IPS-18c (cell line): Measurements from ENCODE around the gene FZD10.

Experiments used
- H3K4me3 ChIP-seq: 2 replicates; pipeline ENCODE4 v1.7.0; 2013; ENCODE audit warnings: low read depth, mild to moderate bottlenecking, low read length, moderate library complexity; ENCODE audit not compliant: insufficient read depth
- H3K9me3 ChIP-seq: one replicate; pipeline ENCODE4 v1.6.1; 2013; ENCODE audit warnings: mild to moderate bottlenecking, low read length, moderate library complexity; ENCODE audit not compliant: control insufficient read depth, insufficient read depth

FZD10 gene

DNA sequence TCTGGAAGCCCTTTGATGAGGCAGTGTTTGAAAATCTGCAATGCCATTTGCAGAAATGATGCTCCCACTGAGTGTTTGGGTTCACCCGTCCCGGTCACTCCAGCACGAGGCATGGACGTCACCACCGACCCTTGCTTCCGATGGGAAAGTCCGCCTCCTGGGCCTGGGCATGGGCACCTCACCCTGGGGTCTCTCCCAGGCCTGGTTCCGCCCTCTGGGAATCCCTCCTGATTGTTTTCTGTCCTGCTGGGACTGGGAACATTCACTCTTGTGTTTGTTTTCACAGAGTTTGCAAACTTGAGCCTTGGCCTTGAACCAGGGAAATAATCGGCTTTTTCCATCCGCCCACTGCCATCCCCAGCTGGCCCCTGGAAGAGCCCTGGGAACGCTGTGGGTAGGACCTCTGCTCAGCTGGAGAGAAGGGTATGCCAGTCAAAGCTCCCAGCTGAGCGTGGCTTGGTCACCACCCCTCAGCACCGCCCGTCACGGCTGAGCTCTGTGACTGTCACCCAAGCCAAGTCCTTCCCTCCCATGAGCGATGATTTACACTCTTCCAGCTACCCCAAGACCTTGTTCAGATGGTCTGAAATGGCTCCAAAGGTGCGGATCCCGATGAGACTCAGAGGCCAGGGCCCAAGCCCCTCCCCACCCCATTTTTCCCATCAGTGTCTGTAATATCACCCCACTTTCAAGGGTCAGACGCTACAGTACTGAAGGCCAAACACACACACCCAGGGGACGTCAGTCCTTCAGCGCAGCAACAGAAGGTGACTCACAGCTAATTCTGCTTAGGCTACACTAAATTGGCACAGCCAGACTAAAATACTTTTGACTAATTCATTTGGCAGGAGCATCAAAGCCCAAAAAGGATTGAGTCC lies 34.1 kb upstream of the FZD10 start:
- H3K4me3 ChIP-seq: no peak overlapping the region

GRCh38 chr12:130128790-130129735 lies 33.2 kb upstream of the FZD10 start:
- no peak overlapping the region for H3K4me3 ChIP-seq

More for the DNA sequence above, 34.1 kb upstream of the FZD10 start:
- no peaks in the 10 kb centered on the region for H3K9me3 ChIP-seq

DNA sequence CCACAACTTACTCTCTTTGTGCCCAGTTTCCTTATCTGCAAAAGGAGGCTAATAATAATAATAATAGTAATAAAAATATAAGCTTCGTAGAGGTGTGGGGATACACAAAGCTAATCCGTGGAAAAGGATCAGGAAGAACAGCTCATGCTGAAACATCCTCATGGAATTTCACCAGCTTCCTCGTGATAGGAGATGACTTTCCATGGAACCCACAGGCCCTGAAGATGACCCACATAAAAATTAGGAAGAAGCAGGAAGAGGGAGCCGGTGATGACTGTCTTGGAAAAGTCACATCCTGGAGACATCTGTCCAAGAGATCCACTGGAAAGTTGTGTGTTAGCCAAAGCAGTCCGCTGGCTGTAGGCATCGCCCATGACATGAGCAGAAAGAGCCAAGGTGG lies 31.9 kb upstream of the FZD10 start:
- no peaks in the 10 kb centered on the region for H3K9me3 ChIP-seq

More at GRCh38 chr12:130128790-130129735, 33.2 kb upstream of the FZD10 start:
- H3K9me3 ChIP-seq: no peaks in the 10 kb centered on the region

DNA sequence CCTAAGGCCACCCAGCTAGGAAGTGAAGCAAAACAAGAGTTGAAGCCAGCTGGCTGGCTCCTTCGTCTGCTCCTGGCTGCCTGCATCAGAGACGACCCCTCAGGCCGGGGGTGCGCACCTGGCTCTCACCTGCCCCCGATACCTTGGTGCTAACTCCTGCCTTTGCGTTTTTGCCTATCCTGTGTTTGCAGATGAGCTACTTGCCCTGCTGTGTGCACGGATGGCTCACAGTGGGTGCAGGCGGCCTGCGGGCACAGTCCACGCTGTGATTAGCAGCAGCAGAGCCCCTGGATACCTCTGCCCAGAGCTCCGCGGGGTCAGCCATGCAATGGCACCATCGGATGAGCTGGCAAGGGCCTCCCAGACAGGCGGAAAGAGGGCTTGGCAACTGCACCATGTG lies 31.2 kb upstream of the FZD10 start:
- Histone ChIP-seq H3K9me3 (no peaks in the 10 kb centered on the region), H3K4me3 (no peak overlapping the region)

More for the DNA sequence above, 31.9 kb upstream of the FZD10 start:
- no peak overlapping the region for H3K4me3 ChIP-seq

- H3K9me3 ChIP-seq: no peaks in the 10 kb centered on the region
- H3K4me3 ChIP-seq: no peak overlapping the region
Observed at GRCh38 chr12:130131801-130132200, 30.5 kb upstream of the FZD10 start.

DNA sequence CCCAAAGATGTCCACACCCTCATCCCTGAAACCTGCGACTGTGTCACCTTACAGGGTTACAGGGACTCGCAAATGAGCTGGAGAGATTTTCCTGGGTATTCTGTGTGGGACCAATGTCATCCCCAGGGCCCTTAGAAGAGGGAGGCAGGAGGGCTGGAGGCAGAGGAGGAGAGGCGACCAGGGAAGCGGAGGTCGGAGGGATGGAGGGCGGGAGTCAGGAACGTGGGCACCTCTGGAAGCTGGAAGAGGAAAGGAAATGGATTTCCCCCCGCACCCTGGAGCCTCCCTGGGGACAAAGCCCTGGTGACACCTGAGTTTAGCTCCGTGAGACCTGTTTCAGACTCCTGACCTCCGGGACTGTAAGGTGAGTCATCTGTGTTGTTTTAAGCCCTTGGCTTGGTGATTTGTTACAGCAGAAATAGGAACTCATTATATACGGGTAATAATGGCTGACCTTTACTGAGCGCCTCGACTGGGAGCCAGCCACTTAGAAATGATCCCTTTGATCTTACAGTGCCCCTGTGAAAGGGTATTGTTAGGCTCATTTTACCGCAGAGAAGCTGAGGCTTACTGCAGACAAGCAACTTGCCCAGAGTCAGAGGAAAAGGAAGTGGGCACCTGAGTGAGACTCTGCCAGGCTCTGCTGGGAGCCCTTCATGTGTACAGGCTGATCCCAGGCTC lies 29.3 kb upstream of the FZD10 start:
- H3K9me3 ChIP-seq: no peaks in the 10 kb centered on the region
- H3K4me3 ChIP-seq: no peak overlapping the region

GRCh38 chr12:130133851-130134562 lies 28.3 kb upstream of the FZD10 start:
- H3K9me3 ChIP-seq: no peaks in the 10 kb centered on the region
- H3K4me3 ChIP-seq: no peak overlapping the region

DNA sequence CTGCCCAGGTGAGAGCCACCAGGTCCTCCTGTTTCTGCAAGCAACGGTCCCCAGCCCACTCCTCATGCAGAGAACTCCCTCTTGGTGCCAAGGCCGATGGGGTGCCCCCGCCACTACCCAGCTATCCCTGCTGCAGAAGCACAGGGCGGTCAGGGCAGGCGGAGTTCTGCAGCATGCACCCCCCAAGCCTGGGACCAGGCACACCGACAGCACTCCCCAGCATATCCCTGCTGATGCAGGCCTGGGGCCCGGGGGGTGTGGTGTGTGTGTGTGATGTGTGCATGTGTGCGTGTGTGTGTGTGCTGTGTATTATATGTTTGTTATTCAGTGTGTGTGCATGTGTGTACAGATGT lies 27.7 kb upstream of the FZD10 start:
- no peaks in the 10 kb centered on the region for H3K9me3 ChIP-seq
- H3K4me3 ChIP-seq: no peak overlapping the region

DNA sequence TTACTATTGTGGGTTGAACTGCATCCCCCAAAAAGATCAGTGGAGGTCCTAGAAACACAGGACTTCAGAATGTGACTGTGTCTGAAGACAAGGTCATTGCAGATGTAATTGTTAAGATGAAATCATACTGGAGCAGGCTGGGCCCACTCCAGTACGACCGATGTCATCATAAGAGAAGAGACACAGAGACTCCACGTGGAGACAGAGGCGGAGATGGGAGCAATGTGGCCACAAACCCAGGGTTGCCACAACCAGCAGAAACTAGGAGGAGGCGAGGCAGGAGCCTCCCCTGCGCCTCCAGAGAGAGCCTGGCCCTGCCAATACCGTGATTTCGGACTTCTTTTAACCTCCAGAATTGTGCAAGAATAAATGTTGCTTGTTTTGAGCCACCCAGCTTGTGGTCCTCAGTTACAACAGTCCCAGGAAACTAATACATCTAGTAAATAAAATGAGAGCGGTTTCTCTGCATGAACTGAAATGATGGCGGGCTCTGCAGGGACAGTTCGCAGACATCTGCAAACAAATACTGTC lies 25.7 kb upstream of the FZD10 start:
- H3K9me3 ChIP-seq: no peaks in the 10 kb centered on the region
- no peak overlapping the region for H3K4me3 ChIP-seq

- Histone ChIP-seq H3K9me3 (no peaks in the 10 kb centered on the region), H3K4me3 (no peak overlapping the region)
Observed at GRCh38 chr12:130137040-130138018, 24.9 kb upstream of the FZD10 start.

DNA sequence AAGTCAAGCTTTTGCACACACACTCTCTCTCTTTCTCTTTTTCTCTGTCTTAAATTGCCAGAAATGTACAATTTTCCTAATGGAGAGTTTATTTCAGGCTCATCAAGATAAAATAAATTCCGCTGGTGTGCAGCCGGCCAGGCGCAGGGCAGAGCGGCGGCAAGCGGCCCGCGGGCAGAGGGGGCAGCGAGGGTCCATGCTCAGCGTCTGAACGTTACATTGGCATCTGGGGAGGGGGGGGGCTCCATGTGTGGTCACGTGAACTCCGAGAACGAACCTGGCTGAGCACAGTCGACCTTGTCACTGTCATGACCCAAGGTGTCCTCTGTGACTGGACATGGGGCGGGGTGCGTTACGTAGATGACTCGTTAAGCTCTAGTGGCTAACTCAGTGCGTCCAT lies 23.8 kb upstream of the FZD10 start:
- Histone ChIP-seq H3K9me3 (no peaks in the 10 kb centered on the region), H3K4me3 (no peak overlapping the region)

DNA sequence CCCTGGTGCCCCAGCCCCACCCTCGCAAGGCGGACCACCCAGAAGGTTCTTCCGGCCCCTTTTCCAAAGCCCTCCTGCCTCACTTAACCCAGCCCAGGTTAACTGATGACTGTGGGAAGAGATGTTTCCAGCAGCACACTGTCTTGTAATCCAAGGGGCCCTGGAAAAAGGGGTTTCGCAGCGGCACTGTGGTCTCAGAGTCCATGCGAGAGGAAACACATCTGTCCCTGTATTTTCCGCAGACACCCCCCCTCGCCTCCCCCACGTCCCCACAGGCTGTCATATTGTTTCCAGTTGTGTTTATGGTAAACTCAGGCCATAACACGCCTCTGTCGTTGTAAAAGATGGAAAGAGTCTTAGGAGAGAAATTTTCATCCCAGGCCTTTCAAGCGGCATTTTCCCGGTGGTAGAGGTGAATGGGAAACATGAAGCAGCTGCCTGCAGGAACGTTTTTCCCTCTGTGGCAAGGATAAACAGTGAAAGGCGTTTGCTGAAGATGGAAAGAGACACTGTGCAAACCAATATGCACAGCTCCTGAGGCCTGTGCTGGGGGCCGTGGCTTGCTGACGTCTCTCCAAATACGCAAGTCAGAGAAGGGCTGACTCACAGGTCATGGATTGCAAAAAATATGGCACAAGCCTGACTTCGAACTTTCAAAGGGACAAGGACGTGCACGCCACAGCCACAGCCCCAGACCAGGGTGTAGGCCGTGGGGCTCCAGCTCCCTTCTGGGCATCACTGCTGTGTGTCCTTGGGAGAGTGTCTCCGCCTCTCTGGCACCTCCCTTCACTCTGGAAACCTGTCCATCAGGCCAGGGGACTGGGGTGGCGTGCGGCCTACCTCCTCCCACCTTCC lies 22.5 kb upstream of the FZD10 start:
- Histone ChIP-seq H3K9me3 (no peaks in the 10 kb centered on the region), H3K4me3 (no peak overlapping the region)

GRCh38 chr12:130141105-130141504 lies 21.2 kb upstream of the FZD10 start:
- no peak overlapping the region for H3K4me3 ChIP-seq
- no peaks in the 10 kb centered on the region for H3K9me3 ChIP-seq

DNA sequence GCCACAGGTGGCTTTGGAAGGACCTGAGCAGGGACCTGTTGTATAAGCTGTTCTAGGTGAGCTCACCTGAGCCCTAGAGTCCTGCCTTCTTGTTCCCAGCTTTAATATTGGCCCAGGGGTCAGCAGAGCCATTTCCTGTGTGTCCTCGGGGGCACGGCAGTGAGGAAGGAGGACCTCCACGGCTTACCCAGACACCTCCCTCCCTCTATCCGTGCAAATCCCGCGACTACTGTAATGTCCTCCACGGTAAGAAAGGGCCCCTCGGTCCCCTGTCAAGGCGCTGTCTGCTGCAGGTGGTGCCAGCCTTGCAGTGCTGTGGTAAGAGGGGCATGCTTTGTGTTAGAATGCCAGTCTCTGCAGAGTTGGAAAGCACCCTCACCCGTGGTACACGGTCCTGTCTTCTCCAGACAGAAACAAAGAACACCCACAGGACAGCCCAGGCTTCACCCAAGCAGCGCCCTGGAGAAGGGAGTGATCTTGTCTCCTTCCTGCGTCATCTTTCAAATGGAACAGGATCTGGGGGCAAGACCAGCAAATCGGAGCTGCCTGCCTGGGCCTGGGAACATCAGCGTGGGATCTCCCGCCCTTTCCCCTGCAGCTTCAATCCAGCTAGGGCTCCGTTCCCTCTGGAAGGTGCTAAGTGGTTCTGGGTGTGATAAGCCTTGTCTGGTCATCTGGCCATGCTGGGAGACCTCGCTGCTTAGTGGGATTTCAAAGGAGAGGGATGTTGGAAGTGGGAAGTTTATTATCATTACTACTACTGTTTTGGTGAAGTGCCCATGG lies 20.2 kb upstream of the FZD10 start:
- Histone ChIP-seq H3K9me3 (no peaks in the 10 kb centered on the region), H3K4me3 (no peak overlapping the region)
